ENCODE data around the gene FAM83D. TPM values are rescaled to one million over a fixed set of nuclear protein-coding genes. Genes with fewer than 3 reads are reported as not detected.
"Not testable (repeated sequence)": the region's sequence is repeated elsewhere in the genome, so short reads cannot be mapped to it uniquely, and the experiment has no call there.

Gene FAM83D
- total RNA-seq, 2 donors from 2014 or later, result 72.1 to 94.3 TPM

GRCh38 chr20:38985060-38985459 lies 58.8 kb downstream of the FAM83D start:
- intact Hi-C loops (cut with DNase I), result no loop called here
- DNase-seq (ENCODE audit: low spot score), result no peak

- intact Hi-C loops (cut with DNase I), result no loop called here
- no peak for DNase-seq (ENCODE audit: low spot score)
Observed at GRCh38 chr20:38985603-38986170, 59.5 kb downstream of the FAM83D start.

- no peak for DNase-seq (ENCODE audit: low spot score)
- intact Hi-C loops (cut with DNase I), result no loop called here
Observed at GRCh38 chr20:38986663-38987062, 60.4 kb downstream of the FAM83D start.

- intact Hi-C loops (cut with DNase I), result no loop called here
- no peak for DNase-seq (ENCODE audit: low spot score)
Observed at GRCh38 chr20:38987777-38988176, 61.6 kb downstream of the FAM83D start.

GRCh38 chr20:38990728-38991127 lies 64.5 kb downstream of the FAM83D start:
- no peak for DNase-seq (ENCODE audit: low spot score)
- intact Hi-C loops (cut with DNase I), result loop anchor here in 1 of 2 donors (5.0 kb wide), 1 partner anchor 37 kb away; no protein-coding TSS in a partner anchor

- intact Hi-C loops (cut with DNase I), result loop anchor here in 1 of 2 donors (5.0 kb wide), 1 partner anchor 35 kb away; no protein-coding TSS in a partner anchor
- DNase-seq (ENCODE audit: low spot score), result no peak
Observed at GRCh38 chr20:38991814-38992704, 65.8 kb downstream of the FAM83D start.

- no peak for DNase-seq (ENCODE audit: low spot score)
- intact Hi-C loops (cut with DNase I), result loop anchor here in 1 of 2 donors (5.0 kb wide), 1 partner anchor 862 kb away; no protein-coding TSS in a partner anchor
Observed at GRCh38 chr20:38995536-38996044, 69.4 kb downstream of the FAM83D start.

- intact Hi-C loops (cut with DNase I), result loop anchor here in 1 of 2 donors (5.0 kb wide), 1 partner anchor 860 kb away; no protein-coding TSS in a partner anchor
- not testable (repeated sequence) for DNase-seq (ENCODE audit: low spot score)
Observed at GRCh38 chr20:38996866-38997265, 70.6 kb downstream of the FAM83D start.

GRCh38 chr20:38997622-38998021 lies 71.4 kb downstream of the FAM83D start:
- no peak for DNase-seq (ENCODE audit: low spot score)
- intact Hi-C loops (cut with DNase I), result loop anchor here in 1 of 2 donors (5.0 kb wide), 1 partner anchor 860 kb away; no protein-coding TSS in a partner anchor

GRCh38 chr20:38999217-38999616 lies 73.0 kb downstream of the FAM83D start:
- no peak for DNase-seq (ENCODE audit: low spot score)
- intact Hi-C loops (cut with DNase I), result loop anchor here in 1 of 2 donors (5.0 kb wide), 1 partner anchor 858 kb away; no protein-coding TSS in a partner anchor

- DNase-seq (ENCODE audit: low spot score), result no peak
- intact Hi-C loops (cut with DNase I), result loop anchor here in 1 of 2 donors (5.0 kb wide), 1 partner anchor 857 kb away; no protein-coding TSS in a partner anchor
Observed at GRCh38 chr20:38999965-39000910, 74.0 kb downstream of the FAM83D start.

Other genes starting within 250 kb of the FAM83D start
- gene SLC32A1, start 201.9 kb upstream of the FAM83D start, total RNA-seq, result not detected
- 1 to 10 TPM; 5.1 to 5.8 TPM for gene ACTR5, start 178.0 kb upstream of the FAM83D start, total RNA-seq
- gene PPP1R16B, start 120.7 kb upstream of the FAM83D start, total RNA-seq, result 10 to 100 TPM in 1 of 2 donors, 1 to 10 TPM in 1; 8.5 to 11.7 TPM
- 10 to 100 TPM; 12.1 to 13.9 TPM for gene DHX35, start 35.9 kb downstream of the FAM83D start, total RNA-seq

Measured in posterior vena cava (tissue), 2 donors.